ENCODE results near the gene PIPOX. TPM values are rescaled to one million over a fixed set of nuclear protein-coding genes. Genes with fewer than 3 reads are reported as not detected.

Gene PIPOX, protein sequence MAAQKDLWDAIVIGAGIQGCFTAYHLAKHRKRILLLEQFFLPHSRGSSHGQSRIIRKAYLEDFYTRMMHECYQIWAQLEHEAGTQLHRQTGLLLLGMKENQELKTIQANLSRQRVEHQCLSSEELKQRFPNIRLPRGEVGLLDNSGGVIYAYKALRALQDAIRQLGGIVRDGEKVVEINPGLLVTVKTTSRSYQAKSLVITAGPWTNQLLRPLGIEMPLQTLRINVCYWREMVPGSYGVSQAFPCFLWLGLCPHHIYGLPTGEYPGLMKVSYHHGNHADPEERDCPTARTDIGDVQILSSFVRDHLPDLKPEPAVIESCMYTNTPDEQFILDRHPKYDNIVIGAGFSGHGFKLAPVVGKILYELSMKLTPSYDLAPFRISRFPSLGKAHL
- total RNA-seq (1 to 10 TPM; 5.9 to 6.8 TPM), polyA plus RNA-seq (ENCODE audit: insufficient read depth, low read depth, low replicate concordance) (3.9 TPM)
- long read RNA-seq, donor 1 = 0 reads
- long read RNA-seq, donor 2 = 0 reads

- intact Hi-C loops (cut with DNase I; ENCODE audit: low total_unique reads) = no loop called here
- WGBS, 2 donors = 57 to 64% methylated on average over 11 to 13 of the region's 13 CpGs
- H3K9me3 ChIP-seq = no peaks in the 10 kb centered on the region
- no peaks in the 10 kb centered on the region for H3K27me3 ChIP-seq
- no peaks in the 10 kb centered on the region for H3K36me3 ChIP-seq (ENCODE audit: low read depth, missing control alignments)
- no peak within 1 kb of the TSS for H3K27ac ChIP-seq
- H3K4me3 ChIP-seq = no peak within 1 kb of the TSS
- TF ChIP-seq POLR2A (IDR thresholded peaks at IDR 0.05) = no peak
- no peak for TF ChIP-seq CTCF (IDR thresholded peaks at IDR 0.05)
- no peak for DNase-seq
- peaks cover 22% of the 10 kb centered on the region for H3K4me1 ChIP-seq
Observed at GRCh38 chr17:29042679-29043538, at the start of gene PIPOX. Gene PIPOX (plus strand): TSS chr17:29043141. CDS start chr17:29043226, 85 bp downstream.

DNA sequence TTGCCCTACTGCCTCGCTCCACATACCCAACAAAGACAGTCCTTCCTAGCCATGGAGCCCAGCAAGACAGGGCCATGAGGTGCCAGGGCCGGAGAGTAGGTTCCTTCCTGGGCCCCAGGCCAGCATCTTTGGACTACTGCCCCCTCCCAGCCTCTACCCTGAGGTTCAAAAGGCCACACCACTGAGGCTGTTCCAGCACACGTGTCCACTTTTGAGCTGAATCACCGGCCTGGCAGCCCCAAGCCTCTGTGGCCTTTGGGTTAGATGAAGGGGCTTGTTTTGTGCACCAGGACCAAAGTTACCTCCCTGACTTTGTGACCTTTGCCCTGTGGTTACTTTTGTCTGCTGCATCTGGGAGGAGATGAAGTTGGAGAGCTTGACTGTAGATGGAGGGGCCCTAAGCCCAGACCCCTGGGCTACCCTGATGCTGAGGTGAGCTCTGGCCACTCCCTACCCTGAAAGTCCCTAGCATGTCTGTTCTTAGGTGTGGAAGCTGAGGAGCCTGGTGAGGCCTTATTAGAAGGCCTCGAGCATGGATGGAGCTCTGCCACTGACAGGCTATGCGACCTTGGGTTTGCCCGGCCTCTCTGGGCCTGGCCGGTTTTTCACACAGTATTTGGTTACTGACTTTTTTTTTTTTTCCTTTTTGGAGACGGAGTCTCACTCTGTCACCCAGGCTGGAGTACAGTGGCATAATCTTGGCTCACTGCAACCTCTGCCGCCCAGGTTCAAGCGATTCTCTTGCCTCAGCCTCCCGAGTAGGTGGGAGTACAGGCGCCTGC is 49.1 kb upstream of the PIPOX start:
- intact Hi-C loops (cut with DNase I; ENCODE audit: low total_unique reads) = no loop called here

GRCh38 chr17:28996554-28997096 is 46.3 kb upstream of the PIPOX start:
- intact Hi-C loops (cut with DNase I; ENCODE audit: low total_unique reads) = no loop called here
- DNase-seq = no peak
- no peaks in the 10 kb centered on the region for H3K36me3 ChIP-seq (ENCODE audit: low read depth, missing control alignments)
- H3K4me3 ChIP-seq = no peak overlapping the region
- no peaks in the 10 kb centered on the region for H3K9me3 ChIP-seq
- no peak overlapping the region for H3K27ac ChIP-seq
- no peaks in the 10 kb centered on the region for H3K4me1 ChIP-seq
- 49 to 69% methylated on average over 4 to 5 of the region's 5 CpGs for WGBS, 2 donors
- H3K27me3 ChIP-seq = no peaks in the 10 kb centered on the region
- TF ChIP-seq POLR2A (IDR thresholded peaks at IDR 0.05) = no peak

More for the DNA sequence above, 49.1 kb upstream of the PIPOX start:
- H3K36me3 ChIP-seq (ENCODE audit: low read depth, missing control alignments) = no peaks in the 10 kb centered on the region
- no peak overlapping the region for H3K4me3 ChIP-seq
- WGBS, 2 donors = 77 to 86% methylated on average over 12 to 13 of the region's 13 CpGs
- H3K27me3 ChIP-seq = no peaks in the 10 kb centered on the region
- TF ChIP-seq CTCF (IDR thresholded peaks at IDR 0.05) (no peak), POLR2A (IDR thresholded peaks at IDR 0.05) (no peak)
- H3K9me3 ChIP-seq = no peaks in the 10 kb centered on the region
- no peak for DNase-seq
- H3K4me1 ChIP-seq = no peaks in the 10 kb centered on the region
- H3K27ac ChIP-seq = no peak overlapping the region

- Histone ChIP-seq H3K9me3 (no peaks in the 10 kb centered on the region), H3K27me3 (no peaks in the 10 kb centered on the region), H3K27ac (no peak overlapping the region), H3K36me3 (ENCODE audit: low read depth, missing control alignments) (no peaks in the 10 kb centered on the region), H3K4me1 (no peaks in the 10 kb centered on the region), H3K4me3 (no peak overlapping the region)
- TF ChIP-seq CTCF (IDR thresholded peaks at IDR 0.05) = no peak
- no peak for TF ChIP-seq POLR2A (IDR thresholded peaks at IDR 0.05)
- 78 to 100% methylated on average over 1 of the region's 1 CpG for WGBS, 2 donors
- DNase-seq = no peak
- intact Hi-C loops (cut with DNase I; ENCODE audit: low total_unique reads) = no loop called here
Observed at GRCh38 chr17:28997806-28998205, 45.1 kb upstream of the PIPOX start.
